ENCODE data around the gene CXCL12.

GRCh38 chr10:44382981-44383748 is 1.7 kb downstream of the CXCL12 start:
- no peak for TF ChIP-seq SP1 (IDR thresholded peaks at IDR 0.05)
- TF ChIP-seq TARDBP (IDR thresholded peaks at IDR 0.05) = no peak
- no peak for TF ChIP-seq ELF4 (IDR thresholded peaks at IDR 0.05)
- TF ChIP-seq BHLHE40 (IDR thresholded peaks at IDR 0.05; ENCODE audit: borderline replicate concordance) = no peak
- TF ChIP-seq SUZ12 (IDR thresholded peaks at IDR 0.05) = no peak
- TF ChIP-seq LEF1 (IDR thresholded peaks at IDR 0.05; ENCODE audit: borderline replicate concordance) = no peak
- no peak for TF ChIP-seq HDGF (IDR thresholded peaks at IDR 0.05; ENCODE audit: borderline replicate concordance)
- TF ChIP-seq FOXK2 (IDR thresholded peaks at IDR 0.05) = no peak
- TF ChIP-seq FOXM1 (IDR thresholded peaks at IDR 0.05; ENCODE audit: borderline replicate concordance) = no peak
- no peak for TF ChIP-seq NFRKB (IDR thresholded peaks at IDR 0.05)
- no peak for TF ChIP-seq ARNT (IDR thresholded peaks at IDR 0.05)
- TF ChIP-seq, protein P1, sequence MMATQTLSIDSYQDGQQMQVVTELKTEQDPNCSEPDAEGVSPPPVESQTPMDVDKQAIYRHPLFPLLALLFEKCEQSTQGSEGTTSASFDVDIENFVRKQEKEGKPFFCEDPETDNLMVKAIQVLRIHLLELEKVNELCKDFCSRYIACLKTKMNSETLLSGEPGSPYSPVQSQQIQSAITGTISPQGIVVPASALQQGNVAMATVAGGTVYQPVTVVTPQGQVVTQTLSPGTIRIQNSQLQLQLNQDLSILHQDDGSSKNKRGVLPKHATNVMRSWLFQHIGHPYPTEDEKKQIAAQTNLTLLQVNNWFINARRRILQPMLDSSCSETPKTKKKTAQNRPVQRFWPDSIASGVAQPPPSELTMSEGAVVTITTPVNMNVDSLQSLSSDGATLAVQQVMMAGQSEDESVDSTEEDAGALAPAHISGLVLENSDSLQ (IDR thresholded peaks at IDR 0.05) = no peak
- TF ChIP-seq ZNF384 (IDR thresholded peaks at IDR 0.05) = no peak
- no peak for TF ChIP-seq FOXA1 (IDR thresholded peaks at IDR 0.05)

Measured in HEK293T (cell line).